NCI-H1436 (cell line): ENCODE data around the gene DPYSL3.
"Not testable (repeated sequence)": the region's sequence is repeated elsewhere in the genome, so short reads cannot be mapped to it uniquely, and the experiment has no call there.

ENCODE experiments used
- DNase-seq: peaks from one replicate; lab custom pipeline; 2025; lab: John Stamatoyannopoulos, UW

The DPYSL3 gene

GRCh38 chr5:147509710-147510651 lies at the start of gene DPYSL3:
TSS of gene DPYSL3 (minus strand) at chr5:147510068. CDS start at chr5:147509858, 210 bp downstream.
- DNase-seq: peak; percentile 72

DNA sequence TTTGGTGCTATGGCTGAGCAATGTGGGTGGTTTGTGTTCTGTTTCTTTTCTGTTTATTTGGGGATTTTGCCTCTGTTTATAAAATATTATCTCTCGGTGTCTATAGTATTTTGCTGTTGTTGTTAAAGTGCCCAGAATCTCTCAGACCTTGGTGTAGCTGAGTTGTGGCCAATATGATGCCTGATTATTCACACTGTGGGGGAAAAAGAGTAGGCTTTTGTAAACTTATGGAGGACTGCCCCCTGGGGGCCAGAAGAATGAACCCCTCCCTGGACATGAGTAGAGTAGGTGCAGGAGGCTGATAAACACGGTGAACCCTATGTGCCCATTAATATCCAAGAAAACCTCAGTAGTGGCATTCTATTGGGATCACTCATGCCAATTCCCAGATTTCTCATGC lies 49.0 kb upstream of the DPYSL3 start:
- peak; percentile 82 for DNase-seq

GRCh38 chr5:147557876-147558745 lies 48.2 kb upstream of the DPYSL3 start:
- DNase-seq: no peak

DNA sequence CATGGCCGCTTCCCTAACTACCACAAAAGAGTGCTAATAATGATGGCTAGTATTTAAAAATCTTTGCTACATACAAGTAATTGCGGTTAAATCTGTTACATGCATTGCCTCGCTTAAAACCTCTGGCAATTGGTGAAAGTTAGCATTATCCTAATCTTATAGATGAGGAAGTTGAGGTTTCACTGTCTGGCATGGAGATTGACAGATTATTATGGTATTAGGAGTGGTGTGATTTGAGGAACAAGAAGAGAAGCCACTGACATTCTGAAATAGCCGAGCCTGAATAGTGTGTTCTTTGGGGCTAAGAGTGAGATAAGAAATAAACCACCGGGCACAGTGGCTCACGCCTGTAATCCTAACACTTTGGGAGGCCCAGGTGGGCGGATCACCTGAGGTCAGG lies 45.3 kb upstream of the DPYSL3 start:
- no peak for DNase-seq

GRCh38 chr5:147554261-147554817 lies 44.5 kb upstream of the DPYSL3 start:
- peak; percentile 19 for DNase-seq

DNA sequence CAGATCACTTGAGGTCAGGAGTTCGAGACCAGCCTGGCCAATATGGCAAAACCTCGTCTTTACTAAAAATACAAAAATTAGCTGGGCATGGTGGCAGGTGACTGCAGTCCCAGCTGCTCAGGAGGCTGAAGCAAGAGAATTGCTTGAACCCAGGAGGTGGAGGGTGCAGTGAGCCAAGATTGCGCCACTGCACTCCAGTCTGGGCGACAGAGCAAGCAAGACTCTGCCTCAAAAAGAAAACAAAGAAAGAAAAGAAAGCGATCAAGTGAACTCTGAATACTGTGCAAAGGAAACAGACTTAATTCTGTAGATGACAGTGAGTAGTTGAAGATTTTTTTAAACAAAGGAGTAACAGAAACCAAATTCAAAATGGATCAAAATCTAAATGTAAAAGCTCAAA lies 43.9 kb upstream of the DPYSL3 start:
- DNase-seq: not testable (repeated sequence)

- no peak for DNase-seq
Observed at GRCh38 chr5:147552897-147553296, 43.0 kb upstream of the DPYSL3 start.

GRCh38 chr5:147551677-147552076 lies 41.8 kb upstream of the DPYSL3 start:
- DNase-seq: no peak

- no peak for DNase-seq
Observed at GRCh38 chr5:147547730-147548129, 37.9 kb upstream of the DPYSL3 start.

GRCh38 chr5:147544556-147544955 lies 34.7 kb upstream of the DPYSL3 start:
- no peak for DNase-seq

DNA sequence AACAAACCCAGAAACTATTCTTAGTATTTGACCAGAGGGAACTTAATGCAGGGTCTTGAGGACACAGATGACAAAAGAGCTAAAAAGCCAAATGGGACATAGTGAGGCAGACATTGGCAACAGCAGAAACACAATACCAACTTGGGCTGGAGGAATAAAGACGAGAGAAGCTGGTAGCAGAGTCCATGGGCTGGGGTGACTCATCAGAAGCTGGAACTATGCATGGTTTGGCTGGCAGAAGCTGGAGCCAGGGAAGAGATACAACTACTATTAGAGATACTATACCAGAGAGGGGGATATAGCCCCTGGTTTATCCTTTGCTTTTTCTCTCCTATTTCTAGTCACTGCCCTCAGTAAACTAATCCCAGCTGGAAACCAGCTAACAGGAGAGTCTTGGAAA lies 29.2 kb upstream of the DPYSL3 start:
- no peak for DNase-seq

DNA sequence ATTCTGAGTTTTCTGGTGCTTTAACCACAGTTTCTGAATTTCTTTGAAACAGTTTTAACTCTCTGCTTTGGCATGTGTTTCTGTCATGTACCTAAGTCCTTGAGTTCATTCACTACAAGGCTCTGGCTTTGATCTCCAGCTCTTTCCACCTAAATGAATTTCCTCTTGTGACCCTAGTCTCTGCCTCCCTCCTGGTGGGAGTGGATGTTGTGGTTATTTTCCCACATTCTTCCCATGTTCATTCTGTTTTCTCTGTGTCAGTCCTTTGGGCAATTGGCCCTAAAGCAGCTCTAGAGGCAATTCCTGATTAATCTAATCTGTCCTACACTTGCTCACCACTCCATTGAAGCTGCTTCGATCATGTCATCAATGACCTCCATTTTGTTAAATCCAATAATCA lies 28.4 kb upstream of the DPYSL3 start:
- DNase-seq: no peak

- no peak for DNase-seq
Observed at GRCh38 chr5:147534172-147534951, 24.5 kb upstream of the DPYSL3 start.

DNA sequence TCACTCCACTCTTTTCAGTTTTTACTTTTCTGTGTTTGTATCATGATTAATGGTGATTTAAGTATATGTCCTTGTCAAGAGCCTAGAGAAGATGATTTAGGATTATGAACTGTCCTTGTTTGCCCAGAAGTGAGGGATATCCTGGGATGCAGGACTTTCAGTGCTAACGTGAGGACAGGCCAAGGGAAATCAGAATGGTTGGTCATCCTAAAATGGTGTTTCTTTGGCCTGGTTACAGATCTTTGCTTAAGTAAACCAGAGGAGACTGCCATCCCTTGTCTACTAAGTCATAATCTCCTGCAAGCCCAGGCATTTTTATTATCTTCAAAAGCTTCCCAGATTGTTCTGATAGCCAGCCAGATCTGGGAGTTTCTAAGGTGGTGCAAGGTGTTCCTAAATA lies 22.3 kb upstream of the DPYSL3 start:
- DNase-seq: no peak

- DNase-seq: no peak
Observed at GRCh38 chr5:147530530-147531389, 20.9 kb upstream of the DPYSL3 start.

DNA sequence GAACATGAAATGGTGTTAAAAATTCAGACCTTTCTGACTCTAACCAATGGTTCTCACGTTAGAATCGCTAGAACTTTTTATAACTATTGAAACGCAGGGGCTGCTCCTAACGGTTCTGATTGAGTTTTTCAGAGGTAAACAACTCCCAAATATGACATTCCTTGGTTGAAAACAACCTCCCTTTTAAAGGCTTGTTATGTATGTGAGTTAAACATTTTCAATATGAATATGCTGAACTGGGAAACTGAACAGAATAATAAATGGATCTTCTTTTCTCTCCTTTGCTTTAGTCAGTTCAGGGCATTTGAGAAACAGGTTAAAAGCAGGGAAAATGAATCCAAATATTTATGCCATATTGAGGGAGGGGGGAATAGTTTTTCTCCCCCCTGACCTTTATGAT lies 13.2 kb upstream of the DPYSL3 start:
- no peak for DNase-seq

- DNase-seq: no peak
Observed at GRCh38 chr5:147522435-147522834, 12.6 kb upstream of the DPYSL3 start.

DNA sequence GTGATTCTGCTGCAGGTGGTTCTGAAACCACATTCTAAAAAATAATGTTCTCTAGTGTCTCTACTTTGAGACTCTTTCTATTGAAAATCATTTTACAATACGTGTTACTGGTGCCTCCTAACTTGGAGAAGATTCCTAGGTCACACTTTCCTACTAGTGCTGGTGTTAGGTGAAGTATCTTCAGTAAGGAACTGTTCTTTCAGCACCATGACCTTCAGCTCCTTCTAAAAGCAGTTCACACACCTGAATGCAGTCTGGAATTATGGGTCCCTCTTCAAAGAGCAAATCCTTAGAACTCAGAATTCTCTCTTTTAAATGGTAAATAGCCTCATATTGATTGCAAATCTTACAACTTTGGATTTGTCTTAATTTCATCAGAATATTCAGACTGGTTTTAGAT lies 10.6 kb upstream of the DPYSL3 start:
- no peak for DNase-seq

- DNase-seq: no peak
Observed at GRCh38 chr5:147519380-147519779, 9.5 kb upstream of the DPYSL3 start.

DNA sequence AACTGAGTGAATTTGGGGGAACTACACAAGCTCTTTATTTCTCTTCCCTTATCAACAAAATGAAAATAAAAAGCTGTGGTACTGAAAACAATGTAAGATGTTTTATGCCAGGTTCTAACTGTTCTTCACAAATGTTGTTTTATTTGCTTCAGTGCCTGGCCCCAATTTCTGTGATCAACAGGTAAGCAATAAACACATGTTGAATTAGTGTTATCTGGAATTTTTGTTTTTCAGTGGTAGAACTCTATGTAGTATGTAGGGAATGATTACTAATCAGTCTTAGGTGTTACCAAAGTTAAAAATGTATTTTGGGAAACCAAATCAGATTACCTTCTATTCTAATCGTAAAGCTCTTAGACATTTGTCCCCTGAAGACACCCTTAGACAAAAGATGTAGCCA lies 7.5 kb upstream of the DPYSL3 start:
- DNase-seq: no peak

- DNase-seq: no peak
Observed at GRCh38 chr5:147515269-147515668, 5.4 kb upstream of the DPYSL3 start.
